Activated T-cell treated with anti-CD3 and anti-CD28 coated beads, Interleukin-2, amount 50 U/mL, for 1 hour (primary cell): ENCODE results near the gene PCED1B.

Source experiments
- DNase-seq: peaks from one replicate; pipeline ENCODE4 v3.0.0-alpha.2; 2020

The PCED1B gene

GRCh38 chr12:47280543-47281300, 201.3 kb downstream of the PCED1B start:
- no peak for DNase-seq

- DNase-seq = no peak
Measured at GRCh38 chr12:47281667-47282171, 202.3 kb downstream of the PCED1B start.

GRCh38 chr12:47282206-47282605, 202.8 kb downstream of the PCED1B start:
- no peak for DNase-seq
